IPS-18c (cell line): ENCODE measurements around the gene ANGPT4.

Experiments
- H3K4me3 ChIP-seq: 2 replicates; pipeline ENCODE4 v1.7.0; 2013; ENCODE audit warnings: low read depth, mild to moderate bottlenecking, low read length, moderate library complexity; ENCODE audit not compliant: insufficient read depth
- H3K9me3 ChIP-seq: one replicate; pipeline ENCODE4 v1.6.1; 2013; ENCODE audit warnings: mild to moderate bottlenecking, low read length, moderate library complexity; ENCODE audit not compliant: control insufficient read depth, insufficient read depth

Gene ANGPT4

DNA sequence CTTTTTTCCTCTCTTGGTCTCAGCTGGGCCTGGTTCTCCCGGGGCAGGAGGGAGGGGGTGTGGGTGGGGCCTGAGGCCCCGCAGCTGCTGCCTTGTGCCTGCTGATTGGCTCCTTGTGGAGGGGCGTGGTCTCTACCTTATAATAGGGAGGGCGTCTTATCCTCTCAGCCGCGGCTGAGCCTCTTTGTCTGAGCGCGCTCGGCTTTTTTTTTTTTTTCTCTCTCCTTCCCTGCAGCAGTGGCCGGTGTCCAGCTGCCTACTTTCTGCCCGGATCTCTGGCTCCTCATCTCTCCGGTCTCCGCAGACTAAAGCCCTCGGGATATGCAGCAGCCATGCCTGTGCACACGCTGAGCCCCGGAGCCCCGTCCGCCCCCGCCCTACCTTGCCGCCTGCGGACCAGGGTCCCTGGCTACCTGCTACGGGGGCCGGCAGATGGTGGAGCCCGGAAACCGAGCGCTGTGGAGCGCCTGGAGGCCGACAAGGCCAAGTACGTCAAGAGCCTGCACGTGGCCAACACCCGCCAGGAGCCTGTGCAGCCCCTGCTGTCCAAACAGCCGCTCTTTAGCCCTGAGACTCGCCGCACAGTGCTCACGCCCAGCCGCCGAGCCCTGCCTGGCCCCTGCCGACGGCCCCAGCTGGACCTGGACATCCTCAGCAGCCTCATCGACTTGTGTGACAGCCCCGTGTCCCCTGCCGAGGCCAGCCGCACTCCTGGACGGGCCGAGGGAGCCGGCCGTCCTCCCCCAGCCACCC, 71.5 kb downstream of the ANGPT4 start:
- Histone ChIP-seq H3K4me3 (peak overlapping the region; percentile 51; the same call in 1 of the 2 replicates), H3K9me3 (peaks cover 2% of the 10 kb centered on the region)

DNA sequence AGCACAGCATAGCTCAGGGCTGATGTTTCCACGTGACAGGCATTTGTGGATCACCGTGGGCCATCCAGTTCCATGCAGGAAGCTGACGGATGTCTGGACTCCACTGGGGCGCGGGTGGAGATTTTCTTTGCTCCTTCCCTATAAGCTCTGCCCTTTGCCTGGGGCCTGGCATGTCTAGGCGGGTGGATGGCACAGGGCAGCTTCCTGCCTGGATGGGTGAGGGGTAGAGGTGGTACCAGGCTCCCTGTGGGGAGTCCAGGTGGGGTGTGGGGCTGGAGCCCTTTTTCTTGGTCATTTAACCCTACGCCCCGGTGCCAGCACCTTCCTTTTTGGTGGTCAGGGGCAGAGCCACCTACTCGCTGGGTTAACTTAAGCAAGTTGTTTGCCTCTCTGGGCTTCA, 72.2 kb downstream of the ANGPT4 start:
- Histone ChIP-seq H3K4me3 (no peak overlapping the region), H3K9me3 (peaks cover 2% of the 10 kb centered on the region)

DNA sequence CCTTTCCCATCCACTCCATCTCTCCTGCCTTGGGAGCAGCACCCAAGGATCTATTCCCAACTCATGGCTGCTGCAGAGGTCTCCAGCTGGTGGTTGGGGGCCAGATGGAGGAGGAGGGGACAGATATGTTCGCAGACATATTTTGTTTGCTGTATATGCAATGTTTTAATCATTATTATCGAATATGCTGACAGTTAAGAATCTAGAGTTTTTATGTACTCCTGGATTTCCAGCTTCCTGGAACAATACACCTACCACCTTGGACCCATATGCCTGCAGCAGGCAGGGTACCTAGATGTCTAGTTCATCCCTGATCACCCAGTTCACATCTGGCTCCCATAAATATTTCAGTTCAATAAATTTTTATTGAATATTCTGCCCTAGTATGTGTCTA, 73.6 kb downstream of the ANGPT4 start:
- peak overlapping the region; percentile 64 for H3K4me3 ChIP-seq

DNA sequence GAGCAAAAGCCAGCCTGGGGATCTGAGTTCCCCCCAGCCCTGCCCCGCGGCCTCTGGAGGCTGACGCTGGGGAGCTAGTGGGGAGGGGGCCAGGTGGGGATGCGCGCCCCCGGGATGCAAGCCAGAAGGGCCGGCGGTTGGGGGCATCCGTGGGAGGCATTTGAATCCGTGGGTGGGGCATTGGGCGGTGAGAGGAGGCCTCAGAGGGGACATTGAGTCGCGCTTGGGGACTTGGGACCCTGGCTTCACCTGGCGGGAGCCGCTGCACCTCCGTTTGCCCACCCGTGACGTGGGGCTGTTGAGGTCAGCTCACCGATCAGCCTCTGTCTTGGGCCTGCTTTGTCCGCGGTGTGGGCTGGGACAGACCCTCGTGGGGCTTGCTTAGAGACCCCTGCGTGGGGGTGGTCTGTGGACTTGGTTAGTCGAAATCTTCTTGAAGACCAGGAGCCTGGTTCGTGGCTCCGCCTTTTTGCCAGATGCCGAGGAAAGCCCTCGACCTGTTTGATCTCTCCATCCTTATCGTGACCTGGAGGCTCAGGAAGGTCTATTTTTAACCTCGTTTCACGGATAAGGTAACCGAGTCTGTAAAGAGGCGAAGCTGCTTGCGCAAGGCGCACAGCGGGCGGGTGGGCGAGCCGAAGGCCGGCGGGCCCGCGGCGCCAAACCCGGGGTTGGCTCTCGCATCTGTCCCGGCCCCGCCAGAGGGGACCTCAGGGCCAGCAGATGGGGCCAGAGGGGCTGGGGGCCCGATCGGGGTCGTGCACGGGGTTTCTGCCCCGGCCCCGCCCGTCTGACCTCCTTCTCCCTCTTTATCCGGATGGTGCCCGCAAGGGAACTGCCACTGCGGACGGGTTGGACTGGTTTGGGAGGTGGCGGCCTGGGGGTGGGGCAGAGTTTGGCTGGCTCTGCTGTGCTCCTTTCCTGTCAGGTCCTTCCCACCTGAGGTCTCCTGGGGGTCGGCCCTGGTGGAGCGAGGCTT, 74.3 kb downstream of the ANGPT4 start:
- H3K4me3 ChIP-seq = peak overlapping the region; percentile 64
- peaks cover 2% of the 10 kb centered on the region for H3K9me3 ChIP-seq

More for the DNA sequence above, 73.6 kb downstream of the ANGPT4 start:
- H3K9me3 ChIP-seq = peaks cover 2% of the 10 kb centered on the region

- Histone ChIP-seq H3K4me3 (peak overlapping the region; percentile 64), H3K9me3 (peaks cover 2% of the 10 kb centered on the region)
These were observed 75.1 kb downstream of the ANGPT4 start for GRCh38 chr20:840858-841567.

DNA sequence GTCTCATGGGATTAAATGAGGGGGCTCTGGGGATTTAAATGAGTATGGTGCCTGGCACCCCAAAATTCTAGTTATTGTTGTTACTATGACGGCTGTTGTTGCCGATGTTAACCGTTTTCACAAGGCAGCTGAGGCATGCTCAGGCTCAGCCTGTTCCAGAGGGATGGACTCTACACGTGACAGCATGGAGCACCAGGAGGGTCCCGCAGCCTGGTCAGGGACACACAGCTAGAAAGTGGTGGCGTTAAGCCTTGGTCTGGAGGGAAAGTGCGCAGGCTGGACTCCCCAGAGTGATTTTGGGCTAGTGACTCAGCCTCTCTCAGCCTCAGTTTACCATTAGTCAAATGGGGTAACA, 75.7 kb downstream of the ANGPT4 start:
- peaks cover 2% of the 10 kb centered on the region for H3K9me3 ChIP-seq
- H3K4me3 ChIP-seq = peak overlapping the region; percentile 64

- Histone ChIP-seq H3K9me3 (peaks cover 2% of the 10 kb centered on the region), H3K4me3 (no peak overlapping the region)
These were observed 76.5 kb downstream of the ANGPT4 start for GRCh38 chr20:839626-840025.

DNA sequence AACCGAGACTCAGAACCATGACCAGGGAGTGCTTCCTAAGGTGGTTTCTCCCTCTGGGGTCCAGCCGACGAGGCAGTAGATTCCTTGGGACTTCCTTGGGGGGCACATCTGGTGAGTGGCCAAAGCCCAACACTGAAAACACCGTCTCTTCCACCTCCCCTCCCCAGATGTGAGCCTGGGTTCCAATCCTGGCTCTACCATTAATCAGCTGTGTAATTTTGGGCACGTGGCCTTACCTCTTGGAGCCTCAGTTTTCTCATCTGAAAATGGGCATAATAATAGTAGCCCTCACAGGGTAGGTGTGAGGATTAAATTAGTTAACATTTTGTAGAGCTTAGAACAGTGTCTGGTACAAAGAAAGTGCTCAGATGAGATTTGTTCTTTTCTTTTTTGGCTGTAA, 77.1 kb downstream of the ANGPT4 start:
- peaks cover 2% of the 10 kb centered on the region for H3K9me3 ChIP-seq

DNA sequence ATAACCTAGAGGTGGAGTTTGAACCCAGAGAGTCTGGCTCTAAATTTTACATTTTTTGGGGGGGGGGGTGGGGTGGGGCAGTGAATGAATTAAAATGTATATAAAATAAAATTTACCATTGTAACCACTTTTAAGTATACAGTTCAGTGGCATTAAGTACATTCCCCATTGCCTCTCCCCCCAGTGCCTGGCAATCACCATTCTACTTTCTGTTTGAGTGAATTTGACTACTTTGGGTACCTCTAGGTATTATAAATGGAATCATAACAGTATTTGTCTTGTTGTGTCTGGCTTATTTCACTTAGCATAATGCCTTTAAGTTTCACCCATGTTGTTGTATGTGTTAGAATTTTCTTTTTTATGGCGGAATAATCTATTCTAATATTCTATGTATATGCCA, 79.9 kb downstream of the ANGPT4 start:
- H3K4me3 ChIP-seq = no peak overlapping the region
- H3K9me3 ChIP-seq = no peaks in the 10 kb centered on the region

More for the DNA sequence above, 77.1 kb downstream of the ANGPT4 start:
- no peak overlapping the region for H3K4me3 ChIP-seq

DNA sequence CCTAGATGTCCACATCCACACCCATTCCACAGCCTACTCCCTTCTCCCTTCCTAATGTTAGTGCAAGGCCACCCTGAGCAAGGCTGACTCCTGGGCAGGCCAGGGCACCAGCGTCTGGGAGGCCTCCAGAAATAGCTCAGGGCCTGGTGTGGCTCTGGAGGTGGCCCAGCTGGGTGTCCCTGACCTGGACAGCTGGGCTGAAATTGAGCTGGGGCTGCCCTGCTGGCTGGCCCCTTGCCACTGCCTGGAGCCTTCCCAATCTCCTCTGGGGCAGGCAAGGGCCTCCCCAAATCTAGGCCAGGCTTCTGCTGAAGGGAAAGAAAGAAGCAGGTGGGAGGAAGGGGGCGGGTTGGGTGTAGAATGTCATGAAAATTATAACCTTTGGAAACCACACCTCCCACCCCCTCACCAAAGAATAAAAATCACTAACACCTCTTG, 80.5 kb downstream of the ANGPT4 start:
- no peak overlapping the region for H3K4me3 ChIP-seq
- H3K9me3 ChIP-seq = no peaks in the 10 kb centered on the region

- H3K4me3 ChIP-seq = peak overlapping the region; percentile 87
- H3K9me3 ChIP-seq = no peaks in the 10 kb centered on the region
These were observed 81.9 kb downstream of the ANGPT4 start for GRCh38 chr20:834151-834746.

DNA sequence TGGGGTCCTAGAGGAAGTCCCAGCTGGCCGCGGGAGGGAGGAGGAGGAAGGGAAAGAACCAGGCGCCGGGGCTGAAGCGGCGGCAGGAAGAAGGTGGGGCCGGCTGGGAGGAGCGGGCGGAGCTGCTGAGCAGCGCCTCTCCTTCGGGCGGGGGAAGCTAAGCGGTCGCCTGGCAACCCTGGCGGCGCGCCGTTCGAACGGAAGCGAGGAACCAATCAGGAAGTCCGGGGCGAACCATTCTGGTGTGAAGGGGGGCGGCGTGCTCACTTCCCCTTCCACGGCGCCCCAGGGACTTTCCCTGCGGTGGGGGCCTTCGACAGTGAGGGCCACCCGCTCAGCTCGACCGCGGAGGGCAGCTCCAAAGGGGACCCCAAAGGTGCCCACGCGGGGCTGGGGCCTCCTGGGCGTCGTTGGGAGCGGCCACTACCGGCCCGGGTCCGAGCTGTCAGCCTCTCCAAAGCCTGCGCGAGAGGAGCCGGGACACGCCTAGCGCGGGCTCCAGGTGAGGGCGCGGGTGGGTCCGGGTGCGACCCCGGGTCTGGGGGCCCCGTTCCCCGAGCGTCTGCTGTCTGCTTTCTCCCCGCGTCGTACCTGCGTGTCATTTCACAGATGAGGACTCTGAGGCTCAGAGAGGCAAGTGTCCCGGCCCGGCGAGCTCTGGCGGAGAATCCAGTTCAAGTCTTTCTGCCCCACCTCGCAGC, 82.5 kb downstream of the ANGPT4 start, which contains the start of gene FAM110A:
TSS of gene FAM110A (plus strand) at position 266 of the 701 bp plus-strand sequence. CDS start 11,090 bp downstream, outside the sequence.
- Histone ChIP-seq H3K9me3 (no peaks in the 10 kb centered on the region), H3K4me3 (peak within 1 kb of the TSS; percentile 87)

DNA sequence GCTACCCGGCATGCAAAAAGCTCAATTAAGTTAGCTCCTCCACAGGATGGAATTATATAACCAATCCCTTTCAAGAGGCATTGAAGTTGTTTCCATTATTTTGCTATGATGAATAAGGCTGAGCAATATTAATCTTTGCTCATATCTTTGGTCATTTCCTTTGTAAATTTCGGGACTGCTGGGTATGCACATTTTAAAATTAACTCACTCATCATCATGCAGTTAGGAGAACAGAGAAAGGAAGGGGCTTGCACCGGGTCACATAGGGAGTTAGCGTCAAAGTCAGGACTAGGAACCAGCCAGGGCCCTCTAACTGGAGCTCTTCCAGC, 83.0 kb downstream of the ANGPT4 start:
- Histone ChIP-seq H3K9me3 (no peaks in the 10 kb centered on the region), H3K4me3 (peak overlapping the region; percentile 38)

DNA sequence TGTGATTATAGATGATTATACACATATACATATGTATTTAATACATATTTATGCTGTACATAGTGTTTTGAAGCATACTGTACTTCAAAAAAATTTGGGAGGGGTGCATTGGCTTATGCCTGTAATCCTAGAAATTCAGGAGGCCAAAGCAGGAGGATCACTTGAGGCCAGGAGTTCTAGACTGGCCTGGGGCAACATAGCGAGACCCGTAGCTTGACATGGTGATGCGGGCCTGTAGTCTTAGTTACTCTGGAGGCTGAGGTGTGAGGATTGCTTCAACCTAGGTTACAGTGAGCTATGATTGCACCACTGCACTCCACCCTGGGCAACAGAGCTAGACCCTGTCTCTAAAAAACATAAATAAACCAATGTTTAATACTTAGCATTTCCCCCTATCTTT, 84.2 kb downstream of the ANGPT4 start:
- no peaks in the 10 kb centered on the region for H3K9me3 ChIP-seq
- no peak overlapping the region for H3K4me3 ChIP-seq

DNA sequence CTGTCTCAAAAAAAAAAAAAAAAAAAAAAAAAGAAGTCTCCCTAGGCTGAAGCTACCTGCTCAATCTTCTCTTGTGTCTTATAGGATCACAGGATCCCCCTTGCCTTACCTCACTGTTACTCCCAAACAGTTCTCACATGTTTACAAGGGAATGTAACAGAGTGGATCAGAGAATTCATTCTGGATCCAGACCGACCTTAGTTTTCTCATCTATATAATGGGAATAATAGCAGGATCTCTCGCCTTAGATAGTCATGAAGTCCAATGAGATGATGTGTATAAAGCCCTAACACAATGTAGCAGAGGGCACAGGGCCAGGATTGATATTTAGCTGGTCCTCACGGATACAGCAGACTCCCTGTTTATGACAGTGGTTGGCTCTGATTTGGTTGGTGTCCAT, 84.9 kb downstream of the ANGPT4 start:
- Histone ChIP-seq H3K4me3 (no peak overlapping the region), H3K9me3 (no peaks in the 10 kb centered on the region)

- Histone ChIP-seq H3K9me3 (no peaks in the 10 kb centered on the region), H3K4me3 (no peak overlapping the region)
These were observed 86.1 kb downstream of the ANGPT4 start for GRCh38 chr20:830011-830521.
